GM18520 (cell line): ENCODE data around the gene ENO4.

Source experiments
- ATAC-seq: cut with Tn5 transposase; IDR thresholded peaks from one replicate; pipeline ENCODE4 v1.9.1; 2021; ENCODE audit not compliant: unreplicated experiment

Gene ENO4

DNA sequence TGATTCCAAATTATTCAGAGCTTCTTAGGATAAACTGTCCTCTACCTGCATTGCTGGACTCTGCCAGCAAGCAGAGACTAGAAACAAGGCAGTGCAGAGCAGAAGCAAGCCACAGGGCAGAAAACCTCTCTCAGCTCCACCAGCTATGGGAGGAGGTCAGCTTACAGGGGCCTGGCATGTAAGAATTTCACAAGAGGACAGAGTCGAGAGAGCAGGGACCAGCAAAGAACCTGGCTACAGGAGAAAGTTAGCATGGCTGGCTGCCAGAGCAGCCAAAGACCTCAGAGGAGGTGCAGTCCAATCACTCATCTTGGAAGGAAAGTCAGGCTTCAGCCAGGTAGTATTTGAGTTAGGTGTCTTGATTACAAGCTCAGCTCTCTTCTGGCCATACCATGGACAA is 62.9 kb downstream of the ENO4 start:
- no peak for ATAC-seq

DNA sequence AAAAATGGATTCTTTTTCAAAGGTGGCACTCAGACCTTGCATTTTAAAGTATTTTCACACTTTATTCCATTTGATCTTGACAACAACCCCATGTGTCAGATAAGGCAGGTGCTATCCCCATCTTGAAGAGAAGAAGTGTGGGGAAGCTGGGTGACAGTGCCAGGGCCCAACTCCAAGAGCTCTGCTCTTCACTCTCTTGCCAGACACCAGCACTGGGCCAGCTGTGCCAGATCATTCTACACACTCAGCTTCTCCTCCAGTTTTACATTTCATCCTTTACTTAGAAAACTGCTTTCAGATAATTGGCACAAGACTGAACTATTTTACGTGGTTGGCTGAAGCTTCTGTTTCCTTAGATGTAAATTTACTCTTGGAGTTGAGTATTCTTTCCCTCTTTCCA is 64.4 kb downstream of the ENO4 start:
- ATAC-seq, result no peak

DNA sequence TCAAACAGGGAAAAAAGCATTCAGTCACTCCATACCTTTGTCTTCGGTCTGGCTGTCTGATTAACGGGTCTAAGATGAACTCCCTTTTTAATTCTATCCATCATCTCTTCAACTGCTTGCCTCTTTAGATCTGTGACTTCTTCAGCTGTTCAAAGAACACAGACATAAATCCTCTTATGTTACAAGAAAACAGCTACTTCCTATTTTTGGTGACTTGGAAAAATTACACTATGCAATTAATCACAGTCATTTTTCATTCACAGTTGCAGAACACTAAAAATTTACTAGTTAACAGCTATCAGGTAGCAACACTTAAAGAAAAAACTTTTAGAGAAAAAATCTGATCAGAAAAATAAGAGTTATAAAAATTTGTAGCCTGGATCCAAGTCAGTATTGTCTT is 66.0 kb downstream of the ENO4 start:
- no peak for ATAC-seq

DNA sequence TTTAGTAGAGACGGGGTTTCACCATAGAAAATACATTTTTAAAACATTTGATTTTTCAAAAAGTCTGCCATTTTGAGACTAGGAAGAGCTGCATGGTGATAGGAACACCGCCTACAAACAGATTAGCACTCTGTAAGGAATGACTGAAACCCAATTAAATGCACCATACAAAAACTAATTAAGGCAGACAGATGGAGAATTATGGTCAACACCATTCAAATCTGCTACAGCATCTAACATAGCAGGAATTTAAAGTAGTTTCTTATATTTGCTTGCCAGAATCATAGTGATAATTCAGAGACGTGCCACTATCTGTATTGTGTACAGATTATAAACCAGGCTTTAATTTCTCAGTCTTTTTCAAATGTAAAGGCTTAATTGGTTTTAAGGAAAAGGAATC is 68.2 kb downstream of the ENO4 start:
- ATAC-seq, result no peak

DNA sequence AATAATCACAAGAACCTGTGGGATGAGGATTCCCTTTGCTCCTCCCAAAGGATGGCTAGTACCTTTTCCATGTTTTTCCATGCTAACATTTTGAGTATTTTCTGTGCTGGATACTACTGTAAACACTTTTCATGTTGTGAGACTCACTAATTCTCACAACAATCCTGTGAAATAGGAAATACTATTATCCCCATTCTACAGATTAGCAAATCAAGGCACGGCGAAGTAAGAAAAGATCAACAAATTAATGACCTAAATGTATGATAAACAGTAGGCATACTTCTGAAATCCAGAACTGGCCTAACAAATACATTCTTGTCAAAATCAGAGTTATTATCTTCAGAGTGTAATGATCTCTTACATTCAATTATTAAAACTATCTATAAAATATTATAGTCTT is 69.3 kb downstream of the ENO4 start:
- no peak for ATAC-seq

DNA sequence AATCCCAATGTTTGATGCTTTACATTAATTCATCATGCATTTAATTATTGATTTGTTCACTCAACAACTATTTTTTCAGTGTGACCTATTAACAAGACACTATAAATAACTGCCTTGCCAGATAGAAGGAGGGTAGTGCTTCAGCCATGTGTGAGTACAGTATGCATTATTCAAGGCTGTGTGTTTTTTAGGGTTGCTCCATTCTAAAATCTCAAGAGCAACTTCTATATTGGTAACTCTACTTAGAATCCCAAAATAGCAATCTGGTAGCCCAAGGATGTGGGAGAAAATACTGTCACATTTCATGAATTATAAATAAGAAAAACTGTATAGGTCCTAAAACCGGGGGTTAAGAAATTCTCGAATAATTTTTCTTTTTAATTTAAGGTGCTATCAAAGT is 69.9 kb downstream of the ENO4 start:
- ATAC-seq, result no peak

DNA sequence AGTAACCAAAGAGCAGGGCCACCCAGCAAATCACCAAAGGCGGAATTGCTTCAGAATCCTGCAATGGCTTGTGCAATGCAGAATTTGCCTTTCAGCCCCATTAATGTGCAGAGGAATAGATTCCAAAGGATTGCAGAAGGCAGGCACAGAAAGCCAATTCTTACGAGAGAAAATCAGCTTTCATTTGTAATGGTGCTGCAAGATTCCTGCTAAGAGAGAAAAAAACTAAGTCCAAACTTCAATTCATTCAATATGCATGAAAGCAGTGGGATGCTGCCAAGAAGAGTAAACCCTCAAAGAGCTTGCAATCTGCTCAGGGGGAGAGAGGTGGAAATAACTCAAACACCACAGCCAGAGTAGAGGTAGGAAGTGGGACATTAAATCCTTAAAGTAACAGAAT is 70.4 kb downstream of the ENO4 start:
- no peak for ATAC-seq

DNA sequence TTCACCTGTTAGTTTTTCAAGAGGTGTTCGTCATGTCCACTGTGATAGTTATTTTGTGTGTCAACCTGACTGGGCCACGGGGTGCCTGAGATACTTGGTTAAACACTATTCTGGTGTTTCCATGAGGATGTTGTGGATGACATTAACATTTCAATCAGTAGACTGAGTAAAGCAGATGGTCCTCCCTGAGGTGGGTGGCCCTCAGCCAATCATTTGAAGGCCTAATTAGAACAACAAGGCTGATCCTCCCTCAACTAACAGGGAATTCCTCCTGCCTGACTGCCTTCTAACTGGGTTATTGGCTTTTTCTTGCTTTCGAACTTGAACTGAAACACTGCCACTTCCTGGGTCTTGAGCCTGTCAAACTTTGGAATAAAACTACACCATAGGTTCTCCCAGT is 75.8 kb downstream of the ENO4 start:
- ATAC-seq, result no peak

DNA sequence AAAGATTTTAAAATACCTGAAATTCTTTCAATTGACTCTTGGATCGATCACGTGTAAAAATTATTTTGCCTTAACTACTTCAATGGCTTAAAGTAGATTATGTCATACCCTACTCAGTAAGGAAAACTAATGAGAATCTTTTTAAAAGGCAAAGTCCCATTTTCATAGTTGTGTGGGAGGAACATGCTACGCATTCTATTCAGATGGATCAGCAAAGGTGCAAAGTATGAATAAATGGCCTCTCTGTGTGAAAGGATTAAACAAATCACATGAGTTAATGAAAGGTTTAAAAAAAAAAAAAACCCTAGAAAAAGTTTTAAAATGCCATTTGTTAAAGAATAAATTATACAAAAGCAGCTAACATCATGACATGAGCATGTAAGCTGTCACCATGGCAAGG is 77.1 kb downstream of the ENO4 start:
- ATAC-seq, result no peak

DNA sequence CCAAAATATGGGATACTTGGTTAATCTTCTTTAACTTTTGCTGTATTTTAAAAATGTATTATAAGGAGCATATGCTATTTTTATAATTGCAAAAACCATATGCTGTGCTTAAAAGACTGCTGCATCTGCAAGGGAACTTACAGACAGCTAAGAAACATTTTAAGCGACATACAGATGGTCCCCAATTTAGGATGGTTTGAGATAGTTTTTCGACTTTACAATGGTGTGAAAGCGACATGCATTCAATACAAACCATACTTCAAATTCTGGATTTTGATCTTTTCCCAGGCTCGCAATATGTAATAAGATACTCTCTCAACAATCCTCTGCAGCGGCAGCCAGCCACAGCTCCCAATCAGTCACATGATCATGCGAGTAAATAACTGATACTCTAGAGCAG is 82.5 kb downstream of the ENO4 start:
- ATAC-seq, result no peak
